ENCODE measurements around the gene SLAIN1.

DNA sequence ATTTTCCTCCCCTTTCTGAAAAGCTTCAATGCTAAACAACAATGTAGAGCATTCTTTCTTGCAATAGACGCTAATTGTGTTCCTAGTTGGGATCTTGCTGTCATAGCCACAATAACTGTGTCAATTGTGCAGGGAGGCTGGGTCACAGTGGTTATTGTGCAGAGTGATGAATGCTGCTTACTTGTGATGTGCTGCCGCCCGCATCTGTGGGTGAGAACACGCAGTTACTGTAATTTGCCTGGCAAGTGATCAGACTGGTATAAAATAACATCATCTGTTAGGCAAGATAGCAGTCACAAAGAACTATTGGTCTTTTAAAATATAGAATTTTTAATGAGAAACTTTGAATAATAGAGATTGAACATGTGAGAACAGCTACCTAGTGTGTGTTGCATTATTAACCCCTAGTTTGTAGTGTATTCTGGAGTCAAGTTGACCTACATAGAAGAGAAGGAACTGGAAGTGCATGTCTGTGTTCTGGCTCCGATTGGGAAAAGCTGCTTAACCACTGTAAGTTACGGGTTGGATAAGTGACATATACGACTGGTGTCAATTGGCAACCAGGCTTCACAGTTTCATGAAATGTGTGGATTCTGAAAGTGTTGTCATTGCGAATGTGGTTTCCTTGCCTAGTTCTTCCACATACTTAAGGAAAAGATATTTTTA, 43.6 kb downstream of the SLAIN1 start:
- TF ChIP-seq EZH2 (IDR thresholded peaks at IDR 0.05; ENCODE audit: insufficient read depth, poor library complexity, severe bottlenecking) (no peak), EZH2phosphoT487 (IDR thresholded peaks at IDR 0.05; ENCODE audit: insufficient read depth, low read depth) (no peak)

Data from GM23248 (cell line).